Stimulated activated CD8-positive, alpha-beta memory T cell treated with anti-CD3 and anti-CD28 coated beads, Interleukin-7, amount 100 ng/mL, for 1 hour (primary cell): ENCODE data around the gene NRG4.
"Not testable (repeated sequence)": the region's sequence is repeated elsewhere in the genome, so short reads cannot be mapped to it uniquely, and the experiment has no call there.

Experiments
- DNase-seq, 2 donors: peaks; one replicate each; pipeline ENCODE4 v3.0.0-alpha.2; 2020; ENCODE audit warnings: low read depth in 2 of 2

Gene NRG4

DNA sequence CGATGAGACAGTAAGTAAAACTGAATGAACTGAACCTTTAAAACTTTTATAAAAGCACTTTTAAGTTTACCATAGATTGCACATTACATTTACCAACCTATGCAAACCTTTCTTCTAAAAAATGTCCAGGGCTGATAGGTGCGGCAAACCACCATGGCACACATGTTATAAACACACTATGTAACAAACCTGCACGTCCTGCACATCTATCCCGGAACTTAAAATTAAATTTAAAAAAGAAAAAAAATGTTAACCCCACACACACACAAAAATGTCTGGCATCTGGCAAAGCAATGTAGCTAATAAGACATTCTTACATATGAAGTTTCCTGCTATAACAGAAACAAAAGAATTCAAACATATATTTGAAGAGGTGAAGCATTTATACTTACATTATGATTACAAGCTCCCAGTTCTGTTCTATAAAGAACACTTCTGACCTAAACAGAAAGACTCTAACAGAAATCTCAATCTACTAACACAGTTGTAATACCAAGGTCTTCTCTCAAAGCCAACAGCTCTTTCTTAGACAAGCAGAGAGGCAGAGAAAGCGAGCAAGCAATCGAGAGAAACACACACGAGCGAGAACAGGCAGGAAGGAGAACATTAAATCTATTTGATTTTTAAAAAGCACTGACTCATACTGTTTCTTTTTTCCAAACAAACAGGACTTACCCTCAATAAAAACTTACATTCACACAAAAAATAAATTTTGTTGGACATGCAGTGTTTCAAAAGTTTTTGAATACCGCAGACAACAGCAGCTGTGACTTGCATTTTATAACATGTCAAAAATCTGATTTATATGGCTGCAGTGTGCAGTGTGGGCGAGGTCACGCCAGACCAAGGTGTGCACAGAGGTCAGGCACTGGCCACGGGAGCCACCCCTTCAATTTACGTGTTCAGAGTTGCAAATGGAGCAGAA is at the start of gene NRG4:
Gene NRG4 (minus strand): TSS at position 798 of the 925 bp plus-strand sequence. CDS start 1,194 bp downstream, outside the sequence.
- DNase-seq = no peak

GRCh38 chr15:76061700-76062099 is 49.5 kb upstream of the NRG4 start:
- DNase-seq = no peak

DNA sequence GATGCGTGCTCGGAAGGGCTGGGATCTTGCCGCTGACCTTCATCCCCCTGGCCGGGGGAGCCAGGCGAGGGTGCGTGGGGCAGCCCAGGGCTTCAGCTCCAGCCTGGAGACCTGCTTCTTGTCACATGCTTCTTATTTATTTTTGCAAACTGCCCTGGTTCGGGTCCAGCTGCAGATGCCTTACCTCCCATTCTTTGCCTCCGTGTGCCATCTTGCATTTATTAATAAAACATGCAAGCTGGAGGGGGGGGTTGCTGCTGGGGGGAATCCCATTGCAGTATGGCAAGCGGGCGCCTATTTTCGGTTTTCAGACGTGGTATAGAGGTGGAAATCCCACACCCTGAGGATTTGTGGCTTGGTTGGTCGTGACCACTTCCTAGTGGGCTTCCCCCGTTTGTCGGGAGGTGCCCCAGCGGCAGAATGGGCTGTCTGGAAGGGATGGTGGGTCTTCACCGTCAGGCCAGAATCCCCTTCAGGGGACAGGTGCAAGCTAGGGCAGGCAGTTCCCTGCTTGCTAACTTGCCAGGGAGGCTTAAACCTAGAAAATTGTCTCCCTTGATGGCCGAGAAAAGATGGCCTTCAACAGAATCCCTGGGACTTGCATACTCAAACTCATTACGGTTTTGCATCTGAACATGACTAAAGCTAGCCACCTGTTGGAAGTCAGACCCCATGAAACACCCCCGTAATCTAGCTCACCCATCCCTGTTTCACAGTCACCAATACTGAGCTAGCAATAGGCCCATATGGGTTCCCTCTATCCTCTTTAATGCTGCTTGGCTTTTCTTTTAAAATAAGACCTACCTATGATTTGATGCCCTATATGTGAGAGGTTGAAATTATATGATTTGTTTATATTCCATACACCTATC is 48.1 kb upstream of the NRG4 start:
- DNase-seq = no peak

GRCh38 chr15:76059320-76060117 is 47.3 kb upstream of the NRG4 start, which contains the start of gene TMEM266:
Gene TMEM266 (plus strand): TSS chr15:76059985. CDS start chr15:76134264, 74,279 bp downstream.
- no peak for DNase-seq

GRCh38 chr15:76058714-76059319 is 46.6 kb upstream of the NRG4 start:
- DNase-seq = no peak

GRCh38 chr15:76057332-76058000 is 45.2 kb upstream of the NRG4 start:
- no peak for DNase-seq

GRCh38 chr15:76056931-76057330 is 44.7 kb upstream of the NRG4 start:
- no peak for DNase-seq

DNA sequence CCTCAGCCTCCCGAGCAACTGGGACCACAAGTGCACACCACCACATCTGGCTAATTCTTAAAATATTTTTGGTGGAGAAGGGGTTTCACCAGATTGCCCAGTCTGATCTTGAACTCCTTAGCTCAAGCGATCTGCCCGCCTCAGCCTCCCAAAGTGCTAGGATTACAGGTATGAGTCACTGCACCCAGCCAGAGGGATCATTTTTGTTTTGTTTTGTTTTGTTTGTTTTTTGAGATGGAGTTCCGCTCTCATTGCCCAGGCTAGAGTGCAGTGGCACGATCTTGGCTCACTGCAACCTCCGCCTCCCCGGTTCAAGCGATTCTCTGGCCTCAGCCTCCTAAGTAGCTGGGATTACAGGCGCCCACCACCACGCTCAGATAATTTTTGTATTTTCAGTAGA is 42.0 kb upstream of the NRG4 start:
- not testable (repeated sequence) for DNase-seq

DNA sequence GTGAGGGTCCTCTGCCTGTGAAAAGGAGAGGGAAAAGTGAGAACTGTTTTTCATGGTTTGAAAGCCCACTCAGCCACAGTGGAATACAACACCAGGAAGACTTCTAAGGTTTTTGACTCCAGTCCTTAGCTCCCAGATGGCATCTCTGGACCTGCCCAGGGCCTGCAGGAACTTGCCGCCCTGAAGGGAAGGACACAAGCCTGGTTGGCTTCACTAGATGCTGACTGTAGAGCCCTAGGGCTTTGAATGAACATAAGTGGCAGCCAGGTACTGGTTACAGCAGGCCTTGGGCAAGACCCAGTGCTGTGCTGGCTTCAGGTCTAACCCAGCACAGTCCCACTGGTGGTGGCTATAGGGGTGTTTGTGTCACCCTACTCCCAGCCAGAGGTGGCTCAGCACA is 26.3 kb upstream of the NRG4 start:
- DNase-seq = no peak

DNA sequence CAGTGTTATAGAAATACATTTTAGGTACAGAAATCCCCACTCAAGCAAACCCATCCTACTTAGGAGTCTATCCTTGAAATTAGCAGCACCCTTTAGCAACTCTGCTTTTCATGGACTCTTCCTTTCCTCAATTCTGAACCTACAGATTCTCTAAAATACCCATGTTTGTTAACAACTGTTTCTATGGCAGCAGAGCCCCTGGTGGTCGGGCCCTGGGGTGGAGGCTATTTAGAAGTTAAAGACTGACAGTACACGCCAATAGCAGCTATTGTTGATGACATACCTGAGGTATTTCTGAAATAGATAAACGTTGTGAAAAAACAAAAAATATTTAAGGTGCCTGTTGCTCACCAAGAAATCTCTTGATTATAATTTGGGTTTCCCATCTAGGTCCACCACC is 23.4 kb upstream of the NRG4 start:
- DNase-seq = no peak

DNA sequence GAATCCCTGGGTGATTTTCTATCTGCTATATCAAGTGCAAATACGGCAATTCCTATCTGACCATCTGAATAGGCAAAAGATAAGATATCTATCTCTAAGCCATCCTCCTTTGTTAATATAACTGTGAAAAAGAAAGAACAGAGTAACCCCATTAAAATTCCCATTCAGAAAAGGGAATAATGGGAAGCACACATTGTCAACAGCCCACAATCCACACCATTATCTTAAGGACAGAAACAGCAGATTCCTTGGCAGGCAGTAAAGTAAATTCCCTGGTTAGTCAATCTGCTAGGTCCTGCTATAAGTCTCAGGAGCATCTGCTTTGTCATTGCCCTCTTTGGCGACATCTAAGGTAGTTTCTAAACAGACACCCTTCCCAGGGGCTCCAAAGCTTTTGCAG is 21.9 kb upstream of the NRG4 start:
- DNase-seq = no peak

DNA sequence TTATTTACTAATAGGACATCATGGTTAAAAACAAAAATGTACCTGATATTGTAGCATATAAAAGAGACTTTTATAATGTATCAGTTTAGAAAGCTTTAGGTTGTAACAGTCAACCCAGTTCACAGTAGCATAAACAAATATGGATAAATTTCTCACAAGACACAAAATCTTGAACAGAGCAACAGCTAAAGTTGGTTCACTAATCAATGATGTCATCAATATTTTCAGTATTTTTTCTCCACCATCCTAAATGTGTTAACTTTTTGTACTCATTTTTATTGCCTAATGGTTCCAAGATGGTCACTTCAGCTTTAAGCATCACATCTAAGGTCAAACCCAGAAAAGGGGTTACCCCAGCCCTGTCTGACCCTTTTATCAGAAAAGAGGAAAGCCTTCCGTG is 21.2 kb upstream of the NRG4 start:
- no peak for DNase-seq

GRCh38 chr15:76032046-76032445 is 19.8 kb upstream of the NRG4 start:
- DNase-seq = no peak

GRCh38 chr15:76024021-76024768 is 12.0 kb upstream of the NRG4 start:
- no peak for DNase-seq

DNA sequence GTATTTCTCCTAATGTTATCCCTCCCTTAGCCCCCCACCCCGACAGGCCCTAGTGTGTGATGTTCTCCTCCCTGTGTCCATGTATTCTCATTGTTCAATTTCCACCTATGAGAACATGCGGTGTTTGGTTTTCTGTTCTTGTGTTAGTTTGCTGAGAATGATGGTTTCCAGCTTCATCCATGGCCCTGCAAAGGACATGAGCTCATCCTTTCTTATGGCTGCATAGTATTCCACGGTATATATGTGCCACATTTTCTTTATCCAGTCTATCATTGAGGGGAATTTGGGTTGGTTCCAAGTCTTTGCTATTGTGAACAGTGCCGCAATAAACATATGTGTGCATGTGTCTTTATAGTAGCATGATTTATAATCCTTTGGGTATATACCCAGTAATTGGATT is 1.2 kb upstream of the NRG4 start:
- not testable (repeated sequence) for DNase-seq

- DNase-seq = no peak
Observed at GRCh38 chr15:76010613-76011012, 1.6 kb downstream of the NRG4 start.

DNA sequence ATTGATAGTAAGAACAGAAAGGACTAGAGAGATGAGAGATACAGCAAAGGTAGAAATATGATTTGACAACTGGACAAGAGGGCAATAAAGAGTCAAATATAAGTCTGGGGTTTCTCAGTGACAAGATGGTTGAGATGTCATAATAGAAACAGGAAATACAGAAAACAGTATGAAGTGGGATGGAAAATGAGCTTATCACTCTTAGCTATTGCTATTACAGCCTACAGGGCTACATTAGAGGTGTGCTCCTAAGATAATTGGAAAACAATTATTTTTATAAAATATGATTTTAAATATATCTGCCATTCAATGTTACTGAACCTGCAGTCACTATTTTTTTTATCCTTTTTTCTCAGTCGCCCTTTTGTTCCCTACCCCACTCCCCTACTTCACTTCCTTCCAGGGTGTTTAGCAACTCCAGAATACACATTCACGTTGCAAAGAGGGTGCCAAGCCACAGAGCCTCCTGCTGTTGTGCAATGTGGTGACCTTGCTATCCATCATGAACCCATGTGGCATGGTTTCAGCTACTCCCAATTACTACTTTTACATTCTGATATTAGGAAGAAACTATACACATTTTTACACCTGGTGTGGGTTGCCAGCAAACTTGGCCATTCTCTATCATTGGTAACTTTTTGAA is 6.0 kb downstream of the NRG4 start:
- no peak for DNase-seq

GRCh38 chr15:76003364-76003763 is 8.9 kb downstream of the NRG4 start:
- no peak for DNase-seq

DNA sequence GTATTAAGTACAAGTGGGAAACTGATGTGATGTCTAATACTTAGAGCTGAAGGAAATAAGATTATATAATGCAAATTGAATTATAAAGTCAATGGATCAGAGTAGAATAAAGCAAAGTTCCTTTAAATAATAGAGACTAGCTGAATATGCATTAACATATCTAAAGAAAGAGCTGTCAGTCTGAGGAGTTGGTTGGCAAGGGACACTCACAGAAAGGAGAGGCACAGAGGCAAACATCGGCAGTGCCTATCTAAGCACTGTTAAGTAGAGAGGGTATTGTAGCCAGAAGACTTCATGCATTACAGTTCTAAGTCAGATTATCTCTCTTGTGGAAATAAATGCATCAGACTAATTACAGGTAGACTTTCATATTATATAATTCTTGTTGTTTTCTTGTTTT is 16.6 kb downstream of the NRG4 start:
- DNase-seq = no peak
